Stimulated activated CD4-positive, alpha-beta T cell treated with anti-CD3 and anti-CD28 coated beads, Interleukin-12 subunit alpha, Interleukin-12 subunit beta, amount 100 ng/mL, for 24 hours (primary cell): ENCODE data around the gene ZNF205.

Source experiments
- DNase-seq, 2 experiments: peaks; one replicate each; pipeline ENCODE4 v3.0.0-alpha.2; 2020; ENCODE audit warnings: low read depth in 2 of 2

ZNF205 gene

GRCh38 chr16:3101018-3101840, 11.2 kb upstream of the ZNF205 start:
- DNase-seq = peak in 1 of 2 experiments; percentile 32

GRCh38 chr16:3101841-3102470, 10.4 kb upstream of the ZNF205 start:
- DNase-seq = no peak

GRCh38 chr16:3106205-3106928, 6.0 kb upstream of the ZNF205 start:
- DNase-seq = peak; percentile 79 to 87

GRCh38 chr16:3112881-3113574, 642 bp downstream of the ZNF205 start:
- DNase-seq = no peak

- no peak for DNase-seq
These were observed 1.5 kb downstream of the ZNF205 start for GRCh38 chr16:3113765-3114479.

GRCh38 chr16:3115003-3115402, 2.6 kb downstream of the ZNF205 start:
- DNase-seq = no peak

GRCh38 chr16:3115561-3115960, 3.2 kb downstream of the ZNF205 start:
- DNase-seq = no peak

GRCh38 chr16:3118204-3118790, 5.9 kb downstream of the ZNF205 start:
- no peak for DNase-seq

- DNase-seq = no peak
These were observed 6.5 kb downstream of the ZNF205 start for GRCh38 chr16:3118846-3119245.

GRCh38 chr16:3119286-3119685, 6.9 kb downstream of the ZNF205 start:
- DNase-seq = no peak

GRCh38 chr16:3119701-3120408, 7.5 kb downstream of the ZNF205 start:
- no peak for DNase-seq

- no peak for DNase-seq
These were observed 8.0 kb downstream of the ZNF205 start for GRCh38 chr16:3120435-3120834.

- no peak for DNase-seq
These were observed 9.6 kb downstream of the ZNF205 start for GRCh38 chr16:3121851-3122467.

- DNase-seq = no peak
These were observed 10.7 kb downstream of the ZNF205 start for GRCh38 chr16:3122926-3123570.

- peak; percentile 89 to 97 for DNase-seq
These were observed 11.8 kb downstream of the ZNF205 start for GRCh38 chr16:3123986-3124886.

- DNase-seq = no peak
These were observed 15.4 kb downstream of the ZNF205 start for GRCh38 chr16:3127745-3128144.

- DNase-seq = peak; percentile 60
These were observed 17.0 kb downstream of the ZNF205 start for GRCh38 chr16:3129137-3130131.
